DMS 273 treated with DMSO at 0.1 percent for 48 hours (cell line): ENCODE data around the gene PEF1.
A peak's percentile ranks its signal among the peaks of the same experiment; 100 is the strongest.

ENCODE experiments used
- DNase-seq: peaks from one replicate; lab custom pipeline; 2025; lab: John Stamatoyannopoulos, UW

Gene PEF1

DNA sequence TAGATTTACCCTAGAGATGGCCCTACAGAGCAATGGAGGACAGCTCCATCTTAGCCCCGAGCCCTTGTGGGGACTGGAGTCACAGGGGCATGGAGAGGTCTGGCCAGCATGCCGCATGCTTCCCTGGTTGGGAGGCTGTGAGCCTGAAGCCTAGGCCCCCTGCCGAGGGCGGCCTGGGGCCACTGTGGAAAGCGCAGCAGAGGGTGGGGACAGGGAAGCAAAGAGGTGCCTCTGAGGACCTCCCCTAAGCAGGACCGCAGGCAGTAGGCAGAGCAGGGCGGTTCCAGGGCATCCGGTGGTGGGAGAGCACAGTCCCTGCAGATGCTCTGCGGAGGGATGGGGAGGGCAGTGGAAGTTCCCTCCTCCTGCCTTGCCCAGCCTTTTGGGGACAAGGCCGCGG is 26.5 kb upstream of the PEF1 start:
- DNase-seq, result no peak

DNA sequence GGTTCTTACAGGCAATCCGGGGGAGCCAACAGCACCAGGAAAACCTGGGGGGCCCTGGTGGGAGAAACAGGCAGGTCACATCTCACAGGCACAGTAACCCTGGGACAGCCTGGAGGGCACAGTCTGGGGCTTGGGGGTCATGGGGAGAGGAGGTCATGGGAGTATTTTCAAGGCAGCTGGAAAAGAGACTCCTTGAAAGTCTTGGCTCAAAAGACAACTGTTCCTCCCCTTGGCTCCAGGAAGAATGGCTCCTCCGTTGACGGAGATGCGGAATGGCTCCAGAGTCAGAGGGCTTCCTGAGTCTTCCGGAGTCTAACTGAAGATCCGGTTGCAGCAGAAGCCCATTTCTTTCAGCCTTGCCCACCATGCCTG is 25.9 kb upstream of the PEF1 start:
- no peak for DNase-seq

DNA sequence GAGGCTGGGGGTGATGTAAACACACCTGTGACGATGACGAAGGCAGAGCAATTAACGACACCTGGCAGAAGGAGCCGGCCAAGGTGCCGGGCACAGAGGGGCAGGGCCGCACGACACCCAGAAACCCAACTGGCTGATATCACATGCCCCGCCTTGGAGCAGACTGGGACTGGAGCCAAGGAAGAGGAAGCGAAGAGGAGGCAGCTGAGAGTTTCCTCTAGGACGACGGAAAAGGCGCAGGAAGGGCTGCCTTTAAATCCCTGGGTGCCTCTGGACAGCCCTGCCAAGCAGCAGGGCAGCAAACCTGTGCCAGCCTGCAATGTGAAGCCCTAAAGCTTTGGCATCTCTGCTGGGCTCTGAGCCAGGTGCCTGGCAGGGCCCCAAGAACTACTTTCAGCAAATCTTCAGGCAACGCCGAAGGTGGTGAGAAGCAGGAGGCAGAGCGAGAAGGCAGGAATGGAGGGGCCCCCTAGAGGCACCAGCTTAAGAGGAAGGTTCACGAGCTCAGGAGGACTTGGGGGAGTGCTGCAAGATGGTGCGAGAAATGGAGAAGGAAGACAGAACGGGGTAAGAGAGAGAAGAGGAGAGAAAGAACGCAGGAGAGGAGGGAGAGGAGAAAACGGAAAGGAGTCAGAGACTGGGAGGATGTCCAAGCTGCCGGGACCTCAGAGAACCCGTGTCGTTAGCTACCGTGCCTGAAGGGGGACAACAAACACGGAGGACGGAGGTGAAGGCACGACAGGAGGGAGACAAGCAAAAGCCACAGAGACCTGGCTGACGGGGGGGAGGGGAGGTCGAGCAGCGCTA is 25.3 kb upstream of the PEF1 start:
- DNase-seq, result peak; percentile 92

- DNase-seq, result peak; percentile 78
These were observed 24.7 kb upstream of the PEF1 start for GRCh38 chr1:31669433-31669785.

- DNase-seq, result no peak
These were observed 23.7 kb upstream of the PEF1 start for GRCh38 chr1:31668303-31668883.

GRCh38 chr1:31667065-31667785 is 22.5 kb upstream of the PEF1 start:
- DNase-seq, result no peak

DNA sequence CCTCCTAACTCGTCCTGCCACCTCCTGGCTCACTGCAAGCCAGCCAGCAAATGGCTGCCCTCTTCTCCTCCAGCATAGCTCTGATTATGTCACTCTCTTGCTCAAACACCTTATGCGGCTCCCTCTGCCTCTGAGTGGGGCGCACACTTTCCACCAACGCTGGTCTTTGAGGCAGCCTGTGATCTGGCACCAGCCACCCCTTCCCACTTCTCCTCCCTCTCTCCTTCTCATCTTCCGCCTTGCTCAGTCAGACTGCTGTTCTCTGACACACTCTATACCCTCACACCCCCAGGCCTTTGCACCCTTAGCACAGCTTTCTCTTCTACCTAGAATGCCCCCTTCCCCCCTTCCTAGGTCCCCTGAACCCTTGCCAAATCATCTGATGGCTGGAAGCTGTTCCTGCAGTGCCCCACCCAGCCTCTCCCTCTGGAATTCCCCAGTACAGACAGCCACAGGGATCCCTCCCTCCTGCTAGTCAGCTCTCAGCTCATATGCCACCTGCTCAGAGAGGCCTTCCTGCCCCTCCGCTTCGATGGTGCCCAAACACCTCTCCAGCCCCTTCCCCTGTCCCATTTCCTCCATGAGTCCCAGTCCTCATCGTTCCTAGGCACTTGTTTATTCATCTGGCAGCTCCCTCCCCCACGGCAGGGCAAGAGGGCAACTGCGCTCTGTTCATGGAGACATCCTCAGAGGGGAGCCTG is 21.7 kb upstream of the PEF1 start:
- DNase-seq, result no peak

GRCh38 chr1:31665234-31665878 is 20.7 kb upstream of the PEF1 start:
- no peak for DNase-seq

DNA sequence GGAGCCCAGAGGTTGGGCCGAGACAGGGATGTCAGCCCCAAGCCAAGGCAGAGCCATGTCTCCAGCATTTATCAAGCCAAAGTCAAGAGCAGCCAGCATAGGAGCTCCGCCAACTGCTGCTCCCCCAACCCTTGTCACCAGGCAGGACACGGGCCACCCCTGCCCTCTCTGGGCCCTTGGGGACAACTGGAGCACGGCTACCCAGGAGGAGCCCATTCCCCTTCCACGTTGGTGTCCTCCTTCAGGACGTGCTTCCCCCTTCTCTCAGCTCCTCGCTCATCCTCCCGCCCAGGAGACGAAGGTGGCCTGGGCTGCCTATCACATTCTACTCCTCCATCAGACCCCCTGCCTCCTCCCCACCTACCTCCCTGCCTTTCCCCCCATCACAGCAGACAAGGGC is 19.9 kb upstream of the PEF1 start:
- no peak for DNase-seq

DNA sequence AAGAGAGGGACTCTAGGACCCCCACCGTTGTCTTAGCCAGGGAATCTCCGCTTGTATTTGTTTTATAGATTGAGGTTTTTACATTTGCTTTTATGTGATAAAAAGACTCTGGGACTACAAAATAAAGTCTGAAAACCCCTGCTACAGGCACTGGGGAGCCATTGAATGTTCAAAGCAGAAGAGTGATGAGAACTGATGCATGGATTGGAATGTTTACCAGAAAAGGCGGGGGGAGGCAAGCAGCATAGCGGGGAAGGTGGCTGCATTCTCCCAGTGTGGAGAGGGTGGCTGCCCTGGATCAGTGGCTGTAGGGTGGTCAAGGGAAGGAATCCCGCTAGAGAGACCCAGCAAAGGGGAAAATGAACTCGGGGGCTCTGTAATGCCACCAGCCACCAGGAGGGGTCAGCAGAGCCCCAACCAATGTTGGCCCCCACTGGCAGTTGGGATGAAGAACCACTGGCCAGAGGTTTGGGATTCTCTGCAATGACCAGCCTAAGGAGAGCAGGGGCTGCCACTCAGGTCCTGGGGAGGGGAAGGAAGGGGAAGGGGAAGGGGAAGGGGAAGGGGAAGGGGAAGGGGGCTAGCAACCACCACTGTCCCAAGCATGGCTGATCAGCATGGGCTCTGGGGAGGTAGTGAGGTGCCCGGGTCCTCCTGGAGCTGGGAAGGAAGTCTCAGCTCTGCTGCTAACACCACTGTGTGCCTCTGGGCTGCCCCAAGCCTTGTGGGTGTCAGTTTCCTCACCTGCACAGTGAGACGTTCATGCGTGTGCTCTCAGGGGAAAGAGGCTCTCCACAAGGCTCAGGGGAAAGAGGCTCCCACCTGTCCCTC is 19.2 kb upstream of the PEF1 start:
- DNase-seq, result no peak

DNA sequence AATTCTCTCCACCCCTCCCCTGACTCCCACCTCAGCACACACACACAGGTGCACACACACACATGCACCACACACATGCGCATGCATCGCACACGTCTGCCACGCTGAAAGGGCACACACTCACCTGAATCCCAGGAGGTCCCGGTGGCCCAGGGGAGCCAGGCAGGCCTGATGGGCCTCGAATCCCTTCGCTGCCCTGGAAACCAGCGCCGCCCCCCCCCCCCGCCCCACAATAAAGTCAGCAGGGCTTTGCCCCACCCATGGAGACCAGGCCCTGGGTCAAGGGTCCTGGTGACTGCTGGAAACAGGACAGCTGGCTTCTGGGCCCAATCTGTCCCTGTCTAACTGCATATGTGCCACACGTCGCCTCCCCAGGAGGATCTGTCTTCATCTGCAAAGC is 17.8 kb upstream of the PEF1 start:
- DNase-seq, result no peak

DNA sequence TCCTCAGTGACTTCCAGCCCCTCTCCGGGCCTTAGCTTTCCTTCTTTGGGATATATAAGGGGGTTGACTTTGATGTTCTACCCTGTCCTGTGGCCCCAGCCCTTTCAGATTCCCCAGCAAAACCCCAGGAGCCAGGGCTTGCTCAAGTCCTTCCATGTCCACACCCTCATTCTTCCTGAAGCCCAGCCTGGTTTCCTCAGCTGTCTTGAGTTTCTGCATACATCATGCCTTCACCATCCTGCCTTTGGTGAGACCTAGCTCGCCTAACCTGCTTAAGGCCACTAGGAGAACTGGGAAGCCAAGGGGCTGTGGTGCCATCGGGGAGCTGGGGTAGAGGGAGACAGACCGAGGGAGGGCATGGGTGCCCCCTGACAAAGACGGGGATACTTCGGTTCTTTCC is 17.2 kb upstream of the PEF1 start:
- DNase-seq, result no peak

GRCh38 chr1:31660871-31661455 is 16.3 kb upstream of the PEF1 start:
- no peak for DNase-seq

DNA sequence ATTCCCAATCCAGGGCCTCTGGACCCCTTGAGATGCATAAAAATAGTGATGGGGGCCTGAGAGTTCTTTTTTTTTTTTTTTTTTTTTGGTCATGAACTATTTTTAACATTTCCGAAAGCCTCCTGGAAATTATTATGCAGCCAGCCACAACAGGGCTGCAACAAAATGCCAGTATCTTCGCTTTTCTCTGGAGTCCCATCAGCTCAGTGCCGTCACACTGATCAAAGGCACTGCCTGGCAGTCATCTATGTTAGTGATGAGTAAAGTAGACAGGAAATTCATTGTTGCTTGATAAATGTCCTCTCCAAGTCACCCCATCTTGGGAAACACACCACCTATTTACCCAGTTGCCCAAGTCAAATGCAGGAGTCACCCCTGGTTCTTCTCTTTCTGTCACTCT is 15.2 kb upstream of the PEF1 start:
- DNase-seq, result no peak

- no peak for DNase-seq
These were observed 14.0 kb upstream of the PEF1 start for GRCh38 chr1:31658721-31659120.

GRCh38 chr1:31657972-31658510 is 13.4 kb upstream of the PEF1 start:
- DNase-seq, result no peak

DNA sequence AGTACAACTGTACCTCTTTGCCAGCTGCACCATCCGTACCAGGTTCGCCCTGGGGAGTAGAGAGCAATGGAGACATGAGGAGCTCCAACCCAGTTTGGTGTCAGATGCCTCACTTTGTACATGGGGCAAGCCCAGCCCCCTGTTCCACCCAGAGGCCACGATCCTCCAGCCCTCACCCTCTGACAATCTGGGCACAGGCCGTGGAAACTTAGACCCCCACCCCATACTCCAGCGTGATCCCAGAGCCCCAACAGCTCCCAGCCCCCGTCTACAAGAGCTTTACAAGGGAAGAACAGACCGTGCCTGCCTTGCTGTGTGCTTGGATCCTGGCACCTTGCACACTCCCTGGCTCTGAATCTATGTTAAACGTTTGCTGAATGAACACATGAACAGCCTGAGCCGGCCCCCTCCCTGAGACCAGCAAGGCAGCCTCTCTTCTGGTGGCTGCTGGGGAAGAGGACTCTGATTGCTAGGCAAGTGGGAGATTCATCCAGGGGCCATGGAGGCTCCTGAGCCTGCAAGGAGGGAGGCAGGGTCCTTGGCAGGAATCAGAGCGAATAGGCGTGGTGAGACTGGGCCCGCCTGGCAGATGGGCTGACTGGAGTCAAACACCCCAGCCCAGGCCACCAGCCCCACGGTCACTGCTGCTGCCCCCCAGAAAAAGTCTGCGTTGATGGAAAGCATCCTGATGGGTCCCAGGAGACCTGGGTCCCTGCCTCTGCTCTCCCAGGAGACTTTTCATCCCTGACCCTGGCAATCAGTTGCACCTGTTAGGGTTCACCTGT is 12.5 kb upstream of the PEF1 start:
- DNase-seq, result no peak

DNA sequence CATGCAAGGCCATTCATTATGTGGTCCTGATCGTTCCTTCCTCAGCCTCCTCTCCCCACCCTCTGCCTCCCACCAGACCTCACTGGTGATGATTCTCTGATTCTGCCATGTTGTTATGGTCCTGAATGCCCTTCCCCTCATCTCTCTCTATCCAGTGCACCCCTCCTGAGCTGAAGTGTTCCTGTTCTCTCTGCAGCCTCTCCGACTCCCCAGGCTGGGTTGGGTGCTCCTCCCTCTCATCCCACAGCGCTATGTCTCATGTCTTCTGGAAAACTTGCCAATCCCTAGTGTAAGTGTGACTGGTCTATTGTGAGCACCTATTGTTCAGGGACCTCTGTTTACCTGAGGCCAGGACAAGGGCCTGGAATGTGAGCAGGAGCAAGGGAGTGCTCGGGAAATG is 11.1 kb upstream of the PEF1 start:
- no peak for DNase-seq

DNA sequence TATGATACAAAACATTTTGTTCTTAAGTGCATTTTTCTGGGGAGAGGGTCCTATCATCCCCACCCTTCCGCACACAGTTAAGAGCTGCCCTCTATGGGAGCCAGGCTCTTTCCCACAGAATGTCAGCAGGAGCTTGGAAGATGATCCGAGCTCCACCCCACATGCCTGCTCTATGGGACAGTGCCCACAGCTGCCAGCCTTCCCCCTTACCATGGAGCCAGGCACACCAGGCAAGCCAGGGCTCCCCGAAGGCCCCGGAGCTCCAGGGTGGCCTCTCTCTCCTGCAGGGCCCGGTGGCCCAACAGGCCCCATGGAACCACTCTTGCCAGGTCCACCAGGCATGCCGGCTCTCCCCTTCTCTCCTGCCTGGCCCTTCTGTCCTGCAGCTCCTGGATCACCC is 10.4 kb upstream of the PEF1 start:
- DNase-seq, result no peak

DNA sequence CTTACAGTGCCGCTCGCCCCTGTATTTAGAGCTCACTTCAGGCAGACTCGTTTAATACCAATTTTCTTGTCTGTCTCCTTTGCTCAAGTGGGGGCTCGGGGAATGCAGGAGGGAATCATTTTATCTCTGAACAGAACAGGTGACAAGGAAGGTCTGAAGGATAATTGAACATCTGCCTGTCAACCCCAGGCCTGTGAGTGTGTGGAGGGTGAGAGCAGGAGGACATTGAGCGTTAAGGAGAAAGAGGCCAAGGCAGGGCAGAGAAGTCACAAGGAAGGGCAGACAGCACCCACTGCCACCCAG is 9.7 kb upstream of the PEF1 start:
- no peak for DNase-seq
